HEK293 (cell line): ENCODE measurements around the gene LAMA4.

ENCODE experiments used
- CTCF ChIA-PET: fragments of 350-600 bp; formaldehyde crosslinking; extraction: SDS; loops from one replicate; lab custom pipeline; 2021; ENCODE audit warnings: antibody characterized with exemption; lab: Yijun Ruan, JAX
- POLR2A ChIA-PET: fragments of 300-600 bp; formaldehyde crosslinking; extraction: SDS; loops from one replicate; lab custom pipeline; 2020; ENCODE audit warnings: antibody characterized with exemption, inconsistent platforms; lab: Yijun Ruan, JAX
- H3K27ac ChIP-seq: fragments of 200-500 bp; sonication (Bioruptor generic); 2 replicates; pipeline ENCODE4 v1.5.1; 2014; ENCODE audit warnings: low read depth, low read length, control low read depth, inconsistent platforms; ENCODE audit errors: extremely low read depth
- H3K36me3 ChIP-seq, 2 experiments: fragments of 200-500 bp in 1 of 2; sonication (Bioruptor generic) in 1 of 2; 1 replicate in 1 of 2; 2 replicates in 1 of 2; pipeline ENCODE4 v1.5.1; 2014 to 2017; ENCODE audit warnings: inconsistent platforms in 2 of 2, low read length in 2 of 2; ENCODE audit not compliant: control insufficient read depth in 2 of 2, insufficient read depth in 1 of 2
- H3K4me1 ChIP-seq: fragments of 200-500 bp; sonication (Bioruptor generic); 2 replicates; pipeline ENCODE4 v1.5.1; 2014; ENCODE audit warnings: mild to moderate bottlenecking, low read length, inconsistent platforms; ENCODE audit not compliant: control insufficient read depth, insufficient read depth
- H3K4me3 ChIP-seq: 2 replicates; pipeline ENCODE4 v1.5.1; 2011; ENCODE audit warnings: low read depth, mild to moderate bottlenecking, control low read depth, low read length, moderate library complexity
- H3K9me3 ChIP-seq: fragments of 200-500 bp; sonication (Bioruptor generic); 2 replicates; pipeline ENCODE4 v1.5.1; 2014; ENCODE audit warnings: low read depth, low read length, inconsistent platforms; ENCODE audit not compliant: control insufficient read depth, insufficient read depth
- MZF1 ChIP-seq: fragments of 450-650 bp; formaldehyde crosslinking; IDR thresholded peaks from 2 replicates; pipeline ENCODE4 v1.5.1; 2017; ENCODE audit warnings: missing biosample characterization, missing genetic modification characterization, borderline replicate concordance
- OVOL3 ChIP-seq: fragments of 450-650 bp; formaldehyde crosslinking; IDR thresholded peaks from 2 replicates; pipeline ENCODE4 v1.5.1; 2016; ENCODE audit warnings: missing biosample characterization, missing genetic modification characterization
- PATZ1 ChIP-seq: fragments of 450-650 bp; formaldehyde crosslinking; IDR thresholded peaks from 2 replicates; pipeline ENCODE4 v1.5.1; 2016; ENCODE audit warnings: missing biosample characterization, missing genetic modification characterization
- SP2 ChIP-seq: fragments of 450-650 bp; formaldehyde crosslinking; IDR thresholded peaks from 2 replicates; pipeline ENCODE4 v1.5.1; 2016; ENCODE audit warnings: missing biosample characterization, missing genetic modification characterization
- ZBTB11 ChIP-seq: fragments of 450-650 bp; formaldehyde crosslinking; conservative IDR thresholded peaks from 2 replicates; pipeline ENCODE4 v1.5.1; 2016; ENCODE audit warnings: low read depth, missing biosample characterization, missing genetic modification characterization
- ZBTB48 ChIP-seq: fragments of 450-650 bp; formaldehyde crosslinking; IDR thresholded peaks from 2 replicates; pipeline ENCODE4 v1.5.1; 2016; ENCODE audit warnings: missing biosample characterization, missing genetic modification characterization
- ZFP37 ChIP-seq: fragments of 450-650 bp; formaldehyde crosslinking; IDR thresholded peaks from 2 replicates; pipeline ENCODE4 v1.5.1; 2016; ENCODE audit warnings: missing biosample characterization, missing genetic modification characterization
- ZNF140 ChIP-seq: fragments of 450-650 bp; formaldehyde crosslinking; IDR thresholded peaks from 2 replicates; pipeline ENCODE4 v1.5.1; 2016; ENCODE audit warnings: missing biosample characterization, missing genetic modification characterization
- ZNF280C ChIP-seq: fragments of 450-650 bp; formaldehyde crosslinking; IDR thresholded peaks from 2 replicates; pipeline ENCODE4 v1.5.1; 2016; ENCODE audit warnings: missing biosample characterization, missing genetic modification characterization
- ZNF280D ChIP-seq: fragments of 450-650 bp; formaldehyde crosslinking; IDR thresholded peaks from 2 replicates; pipeline ENCODE4 v1.5.1; 2016; ENCODE audit warnings: missing biosample characterization, missing genetic modification characterization
- ZNF423 ChIP-seq: fragments of 450-650 bp; formaldehyde crosslinking; IDR thresholded peaks from 2 replicates; pipeline ENCODE4 v1.5.1; 2016; ENCODE audit warnings: missing biosample characterization, missing genetic modification characterization
- ZNF449 ChIP-seq: fragments of 450-650 bp; formaldehyde crosslinking; IDR thresholded peaks from 2 replicates; pipeline ENCODE4 v1.5.1; 2017; ENCODE audit warnings: missing biosample characterization, mild to moderate bottlenecking, missing genetic modification characterization, moderate library complexity
- ZNF580 ChIP-seq: fragments of 450-650 bp; formaldehyde crosslinking; IDR thresholded peaks from 2 replicates; pipeline ENCODE4 v1.5.1; 2016; ENCODE audit warnings: missing biosample characterization, missing genetic modification characterization
- ZNF670 ChIP-seq: fragments of 450-650 bp; formaldehyde crosslinking; IDR thresholded peaks from 2 replicates; pipeline ENCODE4 v1.5.1; 2016; ENCODE audit warnings: missing biosample characterization, missing genetic modification characterization, low read depth
- ZNF677 ChIP-seq: fragments of 450-650 bp; IDR thresholded peaks from 2 replicates; pipeline ENCODE4 v1.5.0; 2018; ENCODE audit warnings: missing biosample characterization, mild to moderate bottlenecking, missing genetic modification characterization, moderate library complexity
- ZNF707 ChIP-seq: fragments of 450-650 bp; formaldehyde crosslinking; IDR thresholded peaks from 2 replicates; pipeline ENCODE4 v1.5.1; 2016; ENCODE audit warnings: missing biosample characterization, missing genetic modification characterization
- ZNF76 ChIP-seq: fragments of 450-650 bp; formaldehyde crosslinking; IDR thresholded peaks from 2 replicates; pipeline ENCODE4; 2016; ENCODE audit warnings: low read depth, missing biosample characterization, missing genetic modification characterization, borderline replicate concordance
- ZSCAN4 ChIP-seq: fragments of 450-650 bp; formaldehyde crosslinking; IDR thresholded peaks from 2 replicates; pipeline ENCODE4 v1.5.1; 2017; ENCODE audit warnings: missing biosample characterization, missing genetic modification characterization

Gene LAMA4

GRCh38 chr6:112218563-112218962 is 35.8 kb downstream of the LAMA4 start (continued):
- no peak for TF ChIP-seq ZSCAN4 (tag by site-specific recombination)
- TF ChIP-seq ZNF140 (tag by site-specific recombination) = no peak
- TF ChIP-seq ZBTB11 (tag by site-specific recombination) = no peak
- TF ChIP-seq ZNF670 (tag by site-specific recombination) = no peak
- TF ChIP-seq ZNF423 = no peak
- TF ChIP-seq ZNF280C (tag by site-specific recombination) = no peak
- TF ChIP-seq ZNF677 (tag by site-specific recombination) = no peak
- no peak for TF ChIP-seq ZNF449 (tag by site-specific recombination)
- no peak for TF ChIP-seq ZNF707 (tag by site-specific recombination)
- TF ChIP-seq ZFP37 (tag by site-specific recombination) = no peak

- Histone ChIP-seq H3K36me3 (no peaks in the 10 kb centered on the region), H3K27ac (peak overlapping the region; percentile 48), H3K4me1 (peaks cover 41% of the 10 kb centered on the region), H3K9me3 (no peaks in the 10 kb centered on the region), H3K4me3 (no peak overlapping the region)
- CTCF ChIA-PET = interaction anchor here (0.6 to 2.3 kb wide), 6 partner anchors 12 to 95 kb away, joined by 3 to 10 read pairs (median 3); no protein-coding TSS in a partner anchor
- POLR2A ChIA-PET = interaction anchor here (0.5 to 3.8 kb wide), 4 partner anchors 14 to 39 kb away, joined by 3 to 22 read pairs (median 12); partner anchors contain the start of gene LAMA4
- peak; percentile 61 for TF ChIP-seq ZNF76 (tag by site-specific recombination)
- TF ChIP-seq ZBTB48 = peak; percentile 73; the same call in 1 of the 2 replicates
- peak; percentile 92 for TF ChIP-seq PATZ1 (tag by site-specific recombination)
- peak; percentile 72; the same call in 1 of the 2 replicates for TF ChIP-seq MZF1 (tag by site-specific recombination)
- no peak; the same call in 1 of the 2 replicates for TF ChIP-seq OVOL3
- TF ChIP-seq SP2 (tag by site-specific recombination) = peak; percentile 37
- 0 out of 2 replicates have a peak, but pooled peaks have one; percentile 28 for TF ChIP-seq ZNF580 (tag by site-specific recombination)
- TF ChIP-seq ZNF280D (tag by site-specific recombination) = 0 out of 2 replicates have a peak, but pooled peaks have one; percentile 7
Observed at GRCh38 chr6:112216662-112217551, 37.5 kb downstream of the LAMA4 start.
